ENCODE results near the gene NPDC1. TPM values are rescaled to one million over a fixed set of nuclear protein-coding genes. Genes with fewer than 3 reads are reported as not detected.

NPDC1 gene
- total and polyA plus RNA-seq, 2 donors (not counting 1 experiment from before 2014, with no cell fraction given), result 9.0 to 15.7 TPM

DNA sequence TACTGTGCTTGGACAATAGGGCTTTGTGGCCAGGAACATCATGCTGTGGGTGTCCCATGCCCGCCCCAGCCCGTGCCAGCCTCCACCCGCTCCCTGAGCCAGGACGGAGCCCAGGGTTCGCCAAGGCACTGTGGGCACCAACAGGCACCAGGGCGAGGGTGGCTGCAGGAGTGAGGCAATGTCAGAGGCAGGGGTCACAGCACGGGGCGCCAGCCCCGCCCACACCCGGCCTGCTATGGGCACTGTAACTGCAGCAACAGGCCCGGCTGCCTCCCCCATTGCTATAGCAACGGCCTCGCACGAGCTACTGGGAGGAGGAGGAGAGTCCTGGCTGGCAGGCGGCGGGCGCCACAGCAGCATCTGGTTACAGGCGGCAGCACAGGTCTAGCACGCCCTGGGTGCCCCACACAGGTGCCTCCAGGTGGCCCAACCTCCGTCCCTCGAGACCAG is 20.4 kb downstream of the NPDC1 start:
- Histone ChIP-seq H3K4me3 (replicated peaks in 1 of 4; ENCODE audit: control extremely low read depth in 1 of 4, insufficient read depth in 1 of 4, low read depth in 3 of 4, low read length in 4 of 4) (no peak overlapping the region), H3K4me2 (ENCODE audit: extremely low read depth, insufficient read depth, low read length) (no peak overlapping the region), H3K27me3 (ENCODE audit: control insufficient read depth, insufficient read depth, low read length) (no peaks in the 10 kb centered on the region), H3K4me1 (ENCODE audit: control insufficient read depth, extremely low read depth, insufficient read depth, low read length) (peaks cover 4% of the 10 kb centered on the region), H2AFZ (ENCODE audit: low read length) (no peak overlapping the region), H3K27ac (ENCODE audit: insufficient read depth, low read length) (no peak overlapping the region), H3K36me3 (ENCODE audit: control insufficient read depth, insufficient read depth, low read length) (no peaks in the 10 kb centered on the region), H3K79me2 (ENCODE audit: control insufficient read depth, insufficient read depth, low read length) (no peaks in the 10 kb centered on the region), H3K9me3 (ENCODE audit: control insufficient read depth, insufficient read depth, low read depth, low read length) (no peaks in the 10 kb centered on the region), H3K9ac (ENCODE audit: insufficient read depth, low read length) (no peak overlapping the region), H4K20me1 (ENCODE audit: control insufficient read depth, extremely low read depth, insufficient read depth, low read length) (no peaks in the 10 kb centered on the region)
- no peak for DNase-seq (ENCODE audit: low read depth in 2 of 2)
- TF ChIP-seq, protein P1, sequence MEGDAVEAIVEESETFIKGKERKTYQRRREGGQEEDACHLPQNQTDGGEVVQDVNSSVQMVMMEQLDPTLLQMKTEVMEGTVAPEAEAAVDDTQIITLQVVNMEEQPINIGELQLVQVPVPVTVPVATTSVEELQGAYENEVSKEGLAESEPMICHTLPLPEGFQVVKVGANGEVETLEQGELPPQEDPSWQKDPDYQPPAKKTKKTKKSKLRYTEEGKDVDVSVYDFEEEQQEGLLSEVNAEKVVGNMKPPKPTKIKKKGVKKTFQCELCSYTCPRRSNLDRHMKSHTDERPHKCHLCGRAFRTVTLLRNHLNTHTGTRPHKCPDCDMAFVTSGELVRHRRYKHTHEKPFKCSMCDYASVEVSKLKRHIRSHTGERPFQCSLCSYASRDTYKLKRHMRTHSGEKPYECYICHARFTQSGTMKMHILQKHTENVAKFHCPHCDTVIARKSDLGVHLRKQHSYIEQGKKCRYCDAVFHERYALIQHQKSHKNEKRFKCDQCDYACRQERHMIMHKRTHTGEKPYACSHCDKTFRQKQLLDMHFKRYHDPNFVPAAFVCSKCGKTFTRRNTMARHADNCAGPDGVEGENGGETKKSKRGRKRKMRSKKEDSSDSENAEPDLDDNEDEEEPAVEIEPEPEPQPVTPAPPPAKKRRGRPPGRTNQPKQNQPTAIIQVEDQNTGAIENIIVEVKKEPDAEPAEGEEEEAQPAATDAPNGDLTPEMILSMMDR (conservative IDR thresholded peaks at IDR 0.05 in 1 of 2, IDR thresholded peaks at IDR 0.05 in 1 of 2; ENCODE audit: low read depth in 1 of 2, low read length in 2 of 2), result no peak
- TF ChIP-seq EZH2 (IDR thresholded peaks at IDR 0.05; ENCODE audit: low read length, missing control alignments), result no peak

DNA sequence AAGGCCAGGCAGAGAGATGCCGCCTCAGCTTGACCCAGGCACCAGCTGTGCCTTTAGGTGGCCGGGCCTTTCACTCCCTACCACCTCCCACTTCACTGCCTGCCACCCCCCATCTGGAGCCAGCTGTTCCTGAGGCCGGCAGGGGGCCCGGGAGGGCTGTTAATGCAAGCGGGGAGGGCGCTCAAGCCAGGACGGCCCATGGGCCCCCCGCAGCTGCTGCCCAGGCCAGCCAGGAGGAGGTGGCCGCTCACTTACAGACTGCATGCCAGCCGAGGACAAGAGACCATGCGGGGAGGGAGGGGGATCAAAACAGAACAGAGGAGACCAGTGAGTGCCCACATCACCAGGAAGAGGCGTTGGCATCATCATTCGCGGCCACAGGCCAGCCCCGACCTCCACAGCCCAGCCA is 22.4 kb downstream of the NPDC1 start:
- H3K9ac ChIP-seq (ENCODE audit: insufficient read depth, low read length), result no peak overlapping the region
- H3K36me3 ChIP-seq (ENCODE audit: control insufficient read depth, insufficient read depth, low read length), result no peaks in the 10 kb centered on the region
- H3K4me2 ChIP-seq (ENCODE audit: extremely low read depth, insufficient read depth, low read length), result no peak overlapping the region
- H3K9me3 ChIP-seq (ENCODE audit: control insufficient read depth, insufficient read depth, low read depth, low read length), result no peaks in the 10 kb centered on the region
- H3K4me1 ChIP-seq (ENCODE audit: control insufficient read depth, extremely low read depth, insufficient read depth, low read length), result no peaks in the 10 kb centered on the region
- H2AFZ ChIP-seq (ENCODE audit: low read length), result no peak overlapping the region
- no peaks in the 10 kb centered on the region for H4K20me1 ChIP-seq (ENCODE audit: control insufficient read depth, extremely low read depth, insufficient read depth, low read length)
- H3K27ac ChIP-seq (ENCODE audit: insufficient read depth, low read length), result no peak overlapping the region
- H3K27me3 ChIP-seq (ENCODE audit: control insufficient read depth, insufficient read depth, low read length), result no peaks in the 10 kb centered on the region
- H3K79me2 ChIP-seq (ENCODE audit: control insufficient read depth, insufficient read depth, low read length), result no peaks in the 10 kb centered on the region
- no peak for DNase-seq (ENCODE audit: low read depth in 2 of 2)
- TF ChIP-seq EZH2 (IDR thresholded peaks at IDR 0.05; ENCODE audit: low read length, missing control alignments), result no peak
- TF ChIP-seq, protein P1 (conservative IDR thresholded peaks at IDR 0.05 in 1 of 2, IDR thresholded peaks at IDR 0.05 in 1 of 2; ENCODE audit: low read depth in 1 of 2, low read length in 2 of 2), result no peak
- H3K4me3 ChIP-seq (replicated peaks in 1 of 4; ENCODE audit: control extremely low read depth in 1 of 4, insufficient read depth in 1 of 4, low read depth in 3 of 4, low read length in 4 of 4), result no peak overlapping the region

DNA sequence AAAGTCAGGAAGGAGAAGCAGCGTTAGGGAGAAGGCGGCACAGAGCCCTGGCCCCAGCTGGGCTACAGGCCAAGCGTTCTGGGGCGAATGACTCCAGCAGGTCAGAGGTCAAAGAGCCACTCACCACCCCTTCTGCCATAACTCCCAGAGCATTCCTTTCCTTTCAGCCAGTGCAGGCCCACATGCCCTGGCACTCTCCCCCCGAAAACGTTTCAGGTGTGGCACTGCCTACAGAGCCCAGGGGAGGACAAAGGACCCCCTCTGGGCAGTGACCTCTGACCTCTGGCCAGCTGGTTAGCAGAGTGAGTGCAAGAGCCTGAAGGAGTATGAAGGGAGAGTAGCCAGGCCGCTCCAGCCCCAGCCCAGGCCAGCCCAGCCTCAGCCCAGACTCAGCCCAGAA is 22.8 kb downstream of the NPDC1 start:
- no peak for TF ChIP-seq EZH2 (IDR thresholded peaks at IDR 0.05; ENCODE audit: low read length, missing control alignments)
- TF ChIP-seq, protein P1 (conservative IDR thresholded peaks at IDR 0.05 in 1 of 2, IDR thresholded peaks at IDR 0.05 in 1 of 2; ENCODE audit: low read depth in 1 of 2, low read length in 2 of 2), result no peak
- H3K79me2 ChIP-seq (ENCODE audit: control insufficient read depth, insufficient read depth, low read length), result no peaks in the 10 kb centered on the region
- H3K4me3 ChIP-seq (replicated peaks in 1 of 4; ENCODE audit: control extremely low read depth in 1 of 4, insufficient read depth in 1 of 4, low read depth in 3 of 4, low read length in 4 of 4), result no peak overlapping the region
- H3K9ac ChIP-seq (ENCODE audit: insufficient read depth, low read length), result no peak overlapping the region
- H3K36me3 ChIP-seq (ENCODE audit: control insufficient read depth, insufficient read depth, low read length), result no peaks in the 10 kb centered on the region
- H3K4me2 ChIP-seq (ENCODE audit: extremely low read depth, insufficient read depth, low read length), result no peak overlapping the region
- no peaks in the 10 kb centered on the region for H3K27me3 ChIP-seq (ENCODE audit: control insufficient read depth, insufficient read depth, low read length)
- H3K27ac ChIP-seq (ENCODE audit: insufficient read depth, low read length), result no peak overlapping the region
- H3K4me1 ChIP-seq (ENCODE audit: control insufficient read depth, extremely low read depth, insufficient read depth, low read length), result no peaks in the 10 kb centered on the region
- DNase-seq (ENCODE audit: low read depth in 2 of 2), result no peak
- no peaks in the 10 kb centered on the region for H3K9me3 ChIP-seq (ENCODE audit: control insufficient read depth, insufficient read depth, low read depth, low read length)
- H4K20me1 ChIP-seq (ENCODE audit: control insufficient read depth, extremely low read depth, insufficient read depth, low read length), result no peaks in the 10 kb centered on the region
- H2AFZ ChIP-seq (ENCODE audit: low read length), result no peak overlapping the region
